GM12891 (cell line): ENCODE data around the gene HNRNPK. TPM values are rescaled to one million over a fixed set of nuclear protein-coding genes. Genes with fewer than 3 reads are reported as not detected.

Experiments
- DNase-seq: peaks from one replicate; pipeline ENCODE4 v3.0.0; 2011; ENCODE audit warnings: low spot score; ENCODE audit not compliant: insufficient read length
- FAIRE-seq: peaks from 2 replicates; lab custom pipeline; 2011; peaks lifted over from hg19 to GRCh38; lab: Jason Lieb, UNC
- PAX5 ChIP-seq: IDR thresholded peaks from 2 replicates; pipeline ENCODE4 v1.6.1; 2011; ENCODE audit warnings: low read length, moderate library complexity, mild to moderate bottlenecking; ENCODE audit not compliant: insufficient read depth, severe bottlenecking
- POLR2A ChIP-seq: IDR thresholded peaks from 2 replicates; pipeline ENCODE4 v1.6.1; 2011; ENCODE audit warnings: low read depth, low read length, control low read depth
- POLR2AphosphoS5 ChIP-seq: IDR thresholded peaks from 2 replicates; pipeline ENCODE4 v1.6.1; 2011; ENCODE audit warnings: low read depth, low read length, control low read depth
- POU2F2 ChIP-seq: IDR thresholded peaks from 2 replicates; pipeline ENCODE4 v1.6.1; 2011; ENCODE audit warnings: low read depth, mild to moderate bottlenecking, control low read depth, low read length, moderate library complexity
- SPI1 ChIP-seq: IDR thresholded peaks from 2 replicates; pipeline ENCODE4 v1.6.1; 2011; ENCODE audit warnings: low read depth, low read length, control low read depth
- TAF1 ChIP-seq: IDR thresholded peaks from 2 replicates; pipeline ENCODE4 v1.6.1; 2011; ENCODE audit warnings: low read depth, low read length, control low read depth
- polyA plus RNA-seq: library from polyadenylated mRNA; unstranded; fragments of >200 nt; gene quantifications from one replicate; pipeline ENCODE4 v1.2.1, GENCODE V29; 2012; ENCODE audit warnings: low read depth, missing spikeins, inconsistent platforms; ENCODE audit not compliant: missing spikeins

Gene HNRNPK
- polyA plus RNA-seq = 467 TPM

- TF ChIP-seq POLR2A (no peak; the same call in 1 of the 2 replicates), POLR2AphosphoS5 (peak; percentile 85), POU2F2 (no peak; the same call in 1 of the 2 replicates), TAF1 (peak; percentile 69; the same call in 1 of the 2 replicates)
- DNase-seq (peak; percentile 94), FAIRE-seq (no peak)
Observed at GRCh38 chr9:83979812-83980394, at the start of gene HNRNPK. Gene HNRNPK, minus strand, starts transcription at chr9:83980215. Its CDS starts 1,963 bp downstream, at chr9:83978252.

GRCh38 chr9:84027201-84027600, 47.2 kb upstream of the HNRNPK start:
- TF ChIP-seq POLR2AphosphoS5 (no peak), TAF1 (no peak), POLR2A (no peak), POU2F2 (no peak), SPI1 (no peak)
- no peak for DNase-seq
- no peak for FAIRE-seq

GRCh38 chr9:84024041-84024575, 44.1 kb upstream of the HNRNPK start:
- FAIRE-seq (no peak), DNase-seq (no peak)
- TF ChIP-seq SPI1 (no peak), PAX5 (no peak), POLR2A (no peak), TAF1 (no peak), POLR2AphosphoS5 (no peak), POU2F2 (no peak)

GRCh38 chr9:84007662-84008061, 27.6 kb upstream of the HNRNPK start:
- DNase-seq = no peak
- no peak for FAIRE-seq
- TF ChIP-seq POLR2A = no peak
- TF ChIP-seq TAF1 = no peak
- TF ChIP-seq PAX5 = no peak
- TF ChIP-seq POU2F2 = no peak
- no peak for TF ChIP-seq SPI1
- no peak for TF ChIP-seq POLR2AphosphoS5

- TF ChIP-seq TAF1 = no peak
- TF ChIP-seq PAX5 = no peak
- no peak for TF ChIP-seq POLR2AphosphoS5
- no peak for TF ChIP-seq POU2F2
- TF ChIP-seq SPI1 = no peak
- TF ChIP-seq POLR2A = no peak
- FAIRE-seq (no peak), DNase-seq (no peak)
Observed at GRCh38 chr9:84003246-84003645, 23.2 kb upstream of the HNRNPK start.

- TF ChIP-seq TAF1 (no peak), PAX5 (no peak), POU2F2 (no peak), POLR2A (no peak), POLR2AphosphoS5 (no peak), SPI1 (no peak)
- DNase-seq (no peak), FAIRE-seq (peak; percentile 57)
Observed at GRCh38 chr9:84002344-84002743, 22.3 kb upstream of the HNRNPK start.

GRCh38 chr9:84001621-84002020, 21.6 kb upstream of the HNRNPK start:
- FAIRE-seq (peak; percentile 13), DNase-seq (no peak)
- TF ChIP-seq POU2F2 = no peak
- no peak for TF ChIP-seq SPI1
- no peak for TF ChIP-seq TAF1
- no peak for TF ChIP-seq POLR2AphosphoS5
- TF ChIP-seq POLR2A = no peak
- no peak for TF ChIP-seq PAX5

- TF ChIP-seq POU2F2 (no peak), POLR2AphosphoS5 (no peak), TAF1 (no peak), POLR2A (no peak), SPI1 (no peak), PAX5 (no peak)
- DNase-seq (no peak), FAIRE-seq (no peak)
Observed at GRCh38 chr9:84000186-84000585, 20.2 kb upstream of the HNRNPK start.

GRCh38 chr9:83999141-83999918, 19.3 kb upstream of the HNRNPK start:
- DNase-seq (no peak), FAIRE-seq (no peak)
- TF ChIP-seq PAX5 = no peak

GRCh38 chr9:83996126-83996525, 16.1 kb upstream of the HNRNPK start:
- FAIRE-seq (no peak), DNase-seq (no peak)
- no peak for TF ChIP-seq POU2F2
- no peak for TF ChIP-seq TAF1
